ENCODE measurements around the gene FERMT3. TPM values are rescaled to one million over a fixed set of nuclear protein-coding genes. Genes with fewer than 3 reads are reported as not detected.

The FERMT3 gene
- total and polyA plus RNA-seq, 9 donors, result 2.2 to 19.7 (median 6.4) TPM

- Histone ChIP-seq H3K4me1 (ENCODE audit: insufficient read depth) (peaks cover 14% of the 10 kb centered on the region), H3K27ac (no peak overlapping the region), H3K27me3 (no peaks in the 10 kb centered on the region), H3K36me3 (no peaks in the 10 kb centered on the region), H3K4me3 (no peak overlapping the region), H3K9me3 (no peaks in the 10 kb centered on the region)
- intact Hi-C loops (cut with DNase I), result no loop called here
- 83 to 91% (median 86%) methylated on average over 8 of the region's 8 CpGs for WGBS, 3 donors
- no peak for DNase-seq
- TF ChIP-seq EP300 (IDR thresholded peaks at IDR 0.05) (no peak), POLR2A (IDR thresholded peaks at IDR 0.05) (no peak), CTCF (IDR thresholded peaks at IDR 0.05) (no peak)
Measured at GRCh38 chr11:64232967-64233315, 26.4 kb downstream of the FERMT3 start.

GRCh38 chr11:64233913-64234586 lies 27.5 kb downstream of the FERMT3 start, which contains the start of gene VEGFB:
Gene VEGFB (plus strand): TSS chr11:64234584. CDS start chr11:64234834, 250 bp downstream.
- no peaks in the 10 kb centered on the region for H3K36me3 ChIP-seq
- H3K4me3 ChIP-seq, result peak within 1 kb of the TSS; percentile 71
- WGBS, 3 donors, result 1 to 18% (median 3%) methylated on average over 5 to 43 of the region's 62 CpGs
- intact Hi-C loops (cut with DNase I), result no loop called here
- peak within 1 kb of the TSS; percentile 87 to 88 for H3K27ac ChIP-seq
- H3K27me3 ChIP-seq, result no peaks in the 10 kb centered on the region
- peaks cover 14% of the 10 kb centered on the region for H3K4me1 ChIP-seq (ENCODE audit: insufficient read depth)
- no peaks in the 10 kb centered on the region for H3K9me3 ChIP-seq
- peak; percentile 78 to 83 (median 81) for DNase-seq
- TF ChIP-seq EP300 (IDR thresholded peaks at IDR 0.05) (no peak), POLR2A (IDR thresholded peaks at IDR 0.05) (peak; percentile 39), CTCF (IDR thresholded peaks at IDR 0.05) (no peak)

GRCh38 chr11:64234647-64235379 lies 28.3 kb downstream of the FERMT3 start:
- no peaks in the 10 kb centered on the region for H3K36me3 ChIP-seq
- peak overlapping the region; percentile 87 to 88 for H3K27ac ChIP-seq
- H3K27me3 ChIP-seq, result no peaks in the 10 kb centered on the region
- H3K4me1 ChIP-seq (ENCODE audit: insufficient read depth), result peaks cover 11% of the 10 kb centered on the region
- peak overlapping the region; percentile 71 for H3K4me3 ChIP-seq
- intact Hi-C loops (cut with DNase I), result no loop called here
- peak in 3 of 5 donors; percentile 51 to 74 (median 72) for DNase-seq
- no peaks in the 10 kb centered on the region for H3K9me3 ChIP-seq
- WGBS, 3 donors, result 3 to 16% (median 10%) methylated on average over 10 to 79 of the region's 80 CpGs
- TF ChIP-seq POLR2A (IDR thresholded peaks at IDR 0.05) (no peak), CTCF (IDR thresholded peaks at IDR 0.05) (no peak), EP300 (IDR thresholded peaks at IDR 0.05) (no peak)

GRCh38 chr11:64235437-64236161 lies 29.1 kb downstream of the FERMT3 start:
- no peaks in the 10 kb centered on the region for H3K36me3 ChIP-seq
- no peaks in the 10 kb centered on the region for H3K27me3 ChIP-seq
- WGBS, 3 donors, result 74 to 75% (median 74%) methylated on average over 12 of the region's 12 CpGs

More at GRCh38 chr11:64235437-64236161, 29.1 kb downstream of the FERMT3 start:
- intact Hi-C loops (cut with DNase I), result no loop called here
- peak overlapping the region; percentile 87 to 88 for H3K27ac ChIP-seq
- TF ChIP-seq EP300 (IDR thresholded peaks at IDR 0.05) (no peak), CTCF (IDR thresholded peaks at IDR 0.05) (no peak), POLR2A (IDR thresholded peaks at IDR 0.05) (no peak)
- H3K9me3 ChIP-seq, result no peaks in the 10 kb centered on the region
- DNase-seq, result peak in 3 of 5 donors; percentile 33 to 53 (median 47)
- peaks cover 13% of the 10 kb centered on the region for H3K4me1 ChIP-seq (ENCODE audit: insufficient read depth)
- H3K4me3 ChIP-seq, result peak overlapping the region; percentile 71
